K562 (cell line): Measurements from ENCODE around the gene TTC28. TPM values are rescaled to one million over a fixed set of nuclear protein-coding genes. Genes with fewer than 3 reads are reported as not detected.

ENCODE experiments used
- CUX1 ChIP-seq: fragments of 200-800 bp; sonication (Bioruptor generic); IDR thresholded peaks from 2 replicates; pipeline ENCODE4 v1.6.1; 2016; ENCODE audit warnings: missing genetic modification characterization, missing compliant biosample characterization
- MAFG ChIP-seq: fragments of 450-650 bp; conservative IDR thresholded peaks from 2 replicates; pipeline ENCODE4 v1.6.1; 2016; ENCODE audit warnings: missing genetic modification characterization, missing compliant biosample characterization
- ZNF23 ChIP-seq: fragments of 250-450 bp; sonication (Bioruptor Pico); IDR thresholded peaks from 2 replicates; pipeline ENCODE4 v1.4.0; 2020; ENCODE audit warnings: mild to moderate bottlenecking
- ZNF609 ChIP-seq: sonication (generic); formaldehyde crosslinking; IDR thresholded peaks from 2 replicates; pipeline ENCODE4 v1.8.1; 2023; ENCODE audit warnings: missing genetic modification reagents, mild to moderate bottlenecking, borderline replicate concordance
- polyA plus RNA-seq, 8 experiments: library from polyadenylated mRNA; depleted of rRNA in 4 of 8; stranded (reverse) in 5 of 8; unstranded in 3 of 8; fragments of >200 nt; fragmentation: Nextera tagmentation in 2 of 8; fragmentation: Illumina TruSeq in 1 of 8; extraction: Ambion mirVana in 2 of 8; extraction: Trizol in 1 of 8; gene quantifications; 2 replicates each; pipeline versions ENCODE4 v1.2.1 to v1.2.3, GENCODE V29; 2011 to 2014; ENCODE audit warnings: inconsistent platforms in 1 of 8, missing spikeins in 1 of 8
- total RNA-seq, 7 experiments: library from RNA; depleted of rRNA in 6 of 7; stranded (reverse); fragments of >200 nt in 6 of 7; fragmentation: Illumina TruSeq in 2 of 7; extraction: Trizol in 2 of 7; gene quantifications; 2 replicates each; pipeline versions ENCODE4 v1.2.1 to v1.2.3, GENCODE V29; 2011 to 2021; ENCODE audit warnings: low replicate concordance in 1 of 7

Gene TTC28
- total and polyA plus RNA-seq, 9 of the 15 experiments (the other 6 are each of a cell fraction or from before 2014, with no cell fraction given): 0.22 to 10.7 (median 3.1) TPM

GRCh38 chr22:28204382-28204781, 475.3 kb downstream of the TTC28 start (continued):
- TF ChIP-seq CUX1 (CRISPR knock-in tag) (no peak), MAFG (no peak), ZNF609 (CRISPR knock-in tag) (no peak), ZNF23 (CRISPR knock-in tag) (no peak)
